GM06990 (cell line): ENCODE measurements around the gene ANKRD33B.
"Not testable (repeated sequence)": the region's sequence is repeated elsewhere in the genome, so short reads cannot be mapped to it uniquely, and the experiment has no call there.

Experiments used
- DNase-seq: peaks from one replicate; pipeline ENCODE4 v3.0.0-alpha.2; 2011; ENCODE audit not compliant: insufficient read length; ENCODE audit errors: extremely low read depth
- H3K27me3 ChIP-seq: replicated peaks from 2 replicates; pipeline ENCODE4 v1.6.0; 2011; ENCODE audit warnings: low read length; ENCODE audit not compliant: control insufficient read depth, insufficient read depth
- H3K36me3 ChIP-seq: 2 replicates; pipeline ENCODE4 v1.5.1; 2011; ENCODE audit warnings: low read length; ENCODE audit not compliant: control insufficient read depth, insufficient read depth
- H3K4me3 ChIP-seq: replicated peaks from 2 replicates; pipeline ENCODE4 v1.5.1; 2011; ENCODE audit warnings: low read depth, mild to moderate bottlenecking, control low read depth, low read length
- CTCF ChIP-seq: IDR thresholded peaks from 2 replicates; pipeline ENCODE4 v1.5.1; 2011; ENCODE audit warnings: low read length, control low read depth, mild to moderate bottlenecking, inconsistent platforms; ENCODE audit not compliant: insufficient read depth, poor library complexity, severe bottlenecking

The ANKRD33B gene

GRCh38 chr5:10604975-10605374, 41.1 kb downstream of the ANKRD33B start:
- Histone ChIP-seq H3K36me3 (no peaks in the 10 kb centered on the region), H3K4me3 (no peak overlapping the region), H3K27me3 (no peaks in the 10 kb centered on the region)
- no peak for TF ChIP-seq CTCF
- no peak for DNase-seq

GRCh38 chr5:10606632-10607022, 42.8 kb downstream of the ANKRD33B start:
- not testable (repeated sequence) for H3K36me3 ChIP-seq, DNase-seq, H3K27me3 ChIP-seq
- peak overlapping the region; percentile 8; the same call in 1 of the 2 replicates for H3K4me3 ChIP-seq

GRCh38 chr5:10607023-10607665, 43.3 kb downstream of the ANKRD33B start:
- no peak for TF ChIP-seq CTCF
- Histone ChIP-seq H3K36me3 (no peaks in the 10 kb centered on the region), H3K27me3 (no peaks in the 10 kb centered on the region), H3K4me3 (peak overlapping the region; percentile 22)
- DNase-seq, result peak; percentile 89

- no peaks in the 10 kb centered on the region for H3K36me3 ChIP-seq
- H3K4me3 ChIP-seq, result peak overlapping the region; percentile 22
- DNase-seq, result no peak
- no peaks in the 10 kb centered on the region for H3K27me3 ChIP-seq
- peak; percentile 44 for TF ChIP-seq CTCF
These were observed 43.8 kb downstream of the ANKRD33B start for GRCh38 chr5:10607666-10608073.

GRCh38 chr5:10608081-10608480, 44.2 kb downstream of the ANKRD33B start:
- DNase-seq, H3K36me3 ChIP-seq, H3K27me3 ChIP-seq: not testable (repeated sequence)
- peak overlapping the region; percentile 22 for H3K4me3 ChIP-seq

- H3K36me3 ChIP-seq, result no peaks in the 10 kb centered on the region
- no peak for TF ChIP-seq CTCF
- H3K4me3 ChIP-seq, result no peak overlapping the region
- DNase-seq, result no peak
- no peaks in the 10 kb centered on the region for H3K27me3 ChIP-seq
These were observed 46.2 kb downstream of the ANKRD33B start for GRCh38 chr5:10610058-10610457.

- no peak overlapping the region for H3K4me3 ChIP-seq
- no peaks in the 10 kb centered on the region for H3K36me3 ChIP-seq
- H3K27me3 ChIP-seq, result no peaks in the 10 kb centered on the region
- TF ChIP-seq CTCF, result no peak
- no peak for DNase-seq
These were observed 47.4 kb downstream of the ANKRD33B start for GRCh38 chr5:10611290-10611689.
